ENCODE results near the gene FBXO41. TPM values are rescaled to one million over a fixed set of nuclear protein-coding genes. Genes with fewer than 3 reads are reported as not detected.

FBXO41 gene
- total RNA-seq, 1 donor from 2014 or later: 7.0 TPM

- no peak for TF ChIP-seq CTCF (IDR thresholded peaks at IDR 0.05; ENCODE audit: insufficient read depth, low read length, poor library complexity, severe bottlenecking)
- H3K27me3 ChIP-seq (ENCODE audit: control insufficient read depth, insufficient read depth, low read length): peaks cover 54% of the 10 kb centered on the region
- no peak overlapping the region for H3K4me3 ChIP-seq (ENCODE audit: low read depth, low read length)
- no peak for DNase-seq (ENCODE audit: low read depth)
- H3K36me3 ChIP-seq (ENCODE audit: control insufficient read depth, insufficient read depth, low read length): no peaks in the 10 kb centered on the region
Measured at GRCh38 chr2:73295751-73296400, 11.6 kb upstream of the FBXO41 start.

- TF ChIP-seq CTCF (IDR thresholded peaks at IDR 0.05; ENCODE audit: insufficient read depth, low read length, poor library complexity, severe bottlenecking): no peak
- H3K36me3 ChIP-seq (ENCODE audit: control insufficient read depth, insufficient read depth, low read length): no peaks in the 10 kb centered on the region
- no peak for DNase-seq (ENCODE audit: low read depth)
- peaks cover 67% of the 10 kb centered on the region for H3K27me3 ChIP-seq (ENCODE audit: control insufficient read depth, insufficient read depth, low read length)
- H3K4me3 ChIP-seq (ENCODE audit: low read depth, low read length): no peak overlapping the region
Measured at GRCh38 chr2:73294239-73294638, 10.0 kb upstream of the FBXO41 start.

GRCh38 chr2:73293534-73294171 lies 9.4 kb upstream of the FBXO41 start, which contains the start of gene EGR4:
Gene EGR4 (minus strand): TSS chr2:73293548. CDS start chr2:73293317, 231 bp downstream.
- TF ChIP-seq CTCF (IDR thresholded peaks at IDR 0.05; ENCODE audit: insufficient read depth, low read length, poor library complexity, severe bottlenecking): no peak
- Histone ChIP-seq H3K36me3 (ENCODE audit: control insufficient read depth, insufficient read depth, low read length) (no peaks in the 10 kb centered on the region), H3K4me3 (ENCODE audit: low read depth, low read length) (peak within 1 kb of the TSS; percentile 27), H3K27me3 (ENCODE audit: control insufficient read depth, insufficient read depth, low read length) (peaks cover 67% of the 10 kb centered on the region)
- no peak for DNase-seq (ENCODE audit: low read depth)

- Histone ChIP-seq H3K4me3 (ENCODE audit: low read depth, low read length) (peak overlapping the region; percentile 27), H3K36me3 (ENCODE audit: control insufficient read depth, insufficient read depth, low read length) (no peaks in the 10 kb centered on the region), H3K27me3 (ENCODE audit: control insufficient read depth, insufficient read depth, low read length) (peaks cover 69% of the 10 kb centered on the region)
- DNase-seq (ENCODE audit: low read depth): no peak
- TF ChIP-seq CTCF (IDR thresholded peaks at IDR 0.05; ENCODE audit: insufficient read depth, low read length, poor library complexity, severe bottlenecking): no peak
Measured at GRCh38 chr2:73292906-73293533, 8.7 kb upstream of the FBXO41 start.

GRCh38 chr2:73292316-73292905 lies 8.1 kb upstream of the FBXO41 start:
- Histone ChIP-seq H3K36me3 (ENCODE audit: control insufficient read depth, insufficient read depth, low read length) (no peaks in the 10 kb centered on the region), H3K27me3 (ENCODE audit: control insufficient read depth, insufficient read depth, low read length) (peaks cover 66% of the 10 kb centered on the region), H3K4me3 (ENCODE audit: low read depth, low read length) (no peak overlapping the region)
- TF ChIP-seq CTCF (IDR thresholded peaks at IDR 0.05; ENCODE audit: insufficient read depth, low read length, poor library complexity, severe bottlenecking): no peak
- no peak for DNase-seq (ENCODE audit: low read depth)

All from kidney epithelial cell (primary cell).